Uterus (tissue), 2 donors: ENCODE data around the gene CEACAM6.

ENCODE experiments used
- CTCF ChIP-seq, 4 experiments: fragments of 200-600 bp in 2 of 4; fragments of 450-650 bp in 2 of 4; sonication (generic) in 2 of 4; IDR thresholded peaks; one replicate each; pipeline ENCODE4 v1.5.1; 2016 to 2019; ENCODE audit warnings: antibody characterized with exemption in 4 of 4, mild to moderate bottlenecking in 2 of 4, moderate library complexity in 1 of 4
- POLR2A ChIP-seq, 2 donors: fragments of 450-650 bp; IDR thresholded peaks; one replicate each; pipeline ENCODE4 v1.6.1; 2016; ENCODE audit warnings: antibody characterized with exemption in 2 of 2, mild to moderate bottlenecking in 1 of 2, moderate library complexity in 1 of 2

DNA sequence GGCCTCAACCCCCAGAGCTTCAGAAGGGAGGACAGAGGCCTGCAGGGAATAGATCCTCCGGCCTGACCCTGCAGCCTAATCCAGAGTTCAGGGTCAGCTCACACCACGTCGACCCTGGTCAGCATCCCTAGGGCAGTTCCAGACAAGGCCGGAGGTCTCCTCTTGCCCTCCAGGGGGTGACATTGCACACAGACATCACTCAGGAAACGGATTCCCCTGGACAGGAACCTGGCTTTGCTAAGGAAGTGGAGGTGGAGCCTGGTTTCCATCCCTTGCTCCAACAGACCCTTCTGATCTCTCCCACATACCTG lies 47.9 kb upstream of the CEACAM6 start:
- TF ChIP-seq CTCF (IDR thresholded peaks at IDR 0.05) = no peak
- TF ChIP-seq POLR2A (IDR thresholded peaks at IDR 0.05) = no peak
